H1 (cell line): ENCODE results near the gene TRAF5. TPM values are rescaled to one million over a fixed set of nuclear protein-coding genes. Genes with fewer than 3 reads are reported as not detected.
A peak's percentile ranks its signal among the peaks of the same experiment; 100 is the strongest.

Experiments
- CTCF ChIA-PET: fragments of 300-600 bp; sonication (Branson Sonifier 250); formaldehyde crosslinking; loops from one replicate; lab custom pipeline; 2021; ENCODE audit not compliant: partially characterized antibody; lab: Charles Lee
- POLR2A ChIA-PET: fragments of 300-600 bp; sonication (Branson Sonifier 250); formaldehyde crosslinking; loops from one replicate; lab custom pipeline; 2021; ENCODE audit warnings: inconsistent platforms; ENCODE audit not compliant: partially characterized antibody; lab: Charles Lee
- DNase-seq, 2 experiments: peaks; one replicate each; pipeline versions ENCODE4 v3.0.0 to v3.0.0-alpha.2; 2010 to 2022; ENCODE audit warnings: low spot score in 2 of 2, low read depth in 1 of 2, mixed read lengths in 1 of 2
- FAIRE-seq: peaks from 2 replicates; lab custom pipeline; 2011; peaks lifted over from hg19 to GRCh38; lab: Jason Lieb, UNC
- H2AFZ ChIP-seq: 2 replicates; pipeline ENCODE4 v1.8.1; 2012; ENCODE audit warnings: low read length, inconsistent platforms
- H2AK5ac ChIP-seq: 2 replicates; pipeline ENCODE4 v1.6.1; 2013; ENCODE audit warnings: low read depth, low read length
- H2BK120ac ChIP-seq: replicated peaks from 2 replicates; pipeline ENCODE3; 2013; ENCODE audit warnings: low read depth, low read length, inconsistent platforms
- H2BK12ac ChIP-seq: 2 replicates; pipeline ENCODE4 v1.6.1; 2013; ENCODE audit warnings: low read depth, low read length
- H2BK15ac ChIP-seq: 2 replicates; pipeline ENCODE4 v1.6.1; 2013; ENCODE audit warnings: low read length
- H2BK20ac ChIP-seq: 2 replicates; pipeline ENCODE4 v1.6.1; 2013; ENCODE audit warnings: low read length
- H2BK5ac ChIP-seq: 2 replicates; pipeline ENCODE4 v1.6.1; 2013; ENCODE audit warnings: low read depth, low read length
- H3K14ac ChIP-seq: 2 replicates; pipeline ENCODE4 v1.6.1; 2013; ENCODE audit warnings: inconsistent platforms; ENCODE audit not compliant: insufficient read length
- H3K18ac ChIP-seq: 2 replicates; pipeline ENCODE4 v1.6.1; 2013; ENCODE audit warnings: low read length; ENCODE audit errors: extremely low read depth
- H3K23ac ChIP-seq: 2 replicates; pipeline ENCODE4 v1.6.1; 2013; ENCODE audit warnings: inconsistent platforms; ENCODE audit not compliant: insufficient read length
- H3K23me2 ChIP-seq: 2 replicates; pipeline ENCODE4 v1.6.1; 2013; ENCODE audit warnings: low read depth, low read length
- H3K27ac ChIP-seq: 2 replicates; pipeline ENCODE4 v1.6.1; 2011; ENCODE audit warnings: low read depth, low read length, inconsistent platforms
- H3K27me3 ChIP-seq, 4 experiments: replicated peaks in 1 of 4; 1 replicate in 1 of 4; 2 replicates in 3 of 4; pipeline versions ENCODE4 v1.6.1 to v1.8.1; 2011 to 2013; ENCODE audit warnings: low read length in 3 of 4, mild to moderate bottlenecking in 3 of 4, inconsistent platforms in 2 of 4, mixed read lengths in 2 of 4, moderate library complexity in 1 of 4; ENCODE audit not compliant: control insufficient read depth in 3 of 4, insufficient read depth in 3 of 4; ENCODE audit errors: extremely low read depth in 1 of 4
- H3K36me3 ChIP-seq, 4 experiments: 2 replicates each; pipeline versions ENCODE4 v1.6.1 to v1.8.1; 2011 to 2013; ENCODE audit warnings: mild to moderate bottlenecking in 4 of 4, low read length in 3 of 4, moderate library complexity in 2 of 4, control low read depth in 1 of 4, inconsistent platforms in 1 of 4; ENCODE audit not compliant: insufficient read depth in 4 of 4, control insufficient read depth in 2 of 4
- H3K4ac ChIP-seq: replicated peaks from 2 replicates; pipeline ENCODE3; 2013; ENCODE audit warnings: low read length, low read depth, mixed read lengths, inconsistent platforms; ENCODE audit not compliant: insufficient read length
- H3K4me1 ChIP-seq, 4 experiments: replicated peaks in 1 of 4; 1 replicate in 1 of 4; 2 replicates in 3 of 4; pipeline versions ENCODE4 v1.6.1 to v1.8.1; 2011 to 2013; ENCODE audit warnings: low read length in 3 of 4, inconsistent platforms in 2 of 4, mixed read lengths in 1 of 4; ENCODE audit not compliant: insufficient read depth in 4 of 4, control insufficient read depth in 3 of 4
- H3K4me2 ChIP-seq, 2 experiments: 2 replicates each; pipeline versions ENCODE4 v1.6.1 to v1.8.1; 2011 to 2013; ENCODE audit warnings: low read depth in 2 of 2, low read length in 2 of 2, control low read depth in 1 of 2, inconsistent platforms in 1 of 2, mild to moderate bottlenecking in 1 of 2; ENCODE audit not compliant: insufficient read depth in 1 of 2
- H3K4me3 ChIP-seq, 4 experiments: fragments of 200-600, 300-600 bp in 1 of 4; sonication (generic), shearing (Covaris generic), sonication (Bioruptor Twin) in 1 of 4; 2 replicates each; pipeline versions ENCODE4 v1.5.1 to v1.8.1; 2011 to 2016; ENCODE audit warnings: low read length in 4 of 4, low read depth in 3 of 4, control low read depth in 2 of 4, inconsistent platforms in 2 of 4, mild to moderate bottlenecking in 2 of 4, mixed read lengths in 1 of 4, moderate library complexity in 1 of 4; ENCODE audit not compliant: insufficient read depth in 2 of 4; ENCODE audit errors: extremely low read depth in 1 of 4
- H3K56ac ChIP-seq: replicated peaks from 2 replicates; pipeline ENCODE3; 2013; ENCODE audit warnings: low read depth, mild to moderate bottlenecking, mixed read lengths, low read length, inconsistent platforms; ENCODE audit not compliant: insufficient read length
- H3K79me1 ChIP-seq: 2 replicates; pipeline ENCODE4 v1.6.1; 2013; ENCODE audit warnings: low read depth, low read length, control low read depth
- H3K79me2 ChIP-seq, 2 experiments: 2 replicates each; pipeline versions ENCODE4 v1.6.1 to v1.8.1; 2012 to 2013; ENCODE audit warnings: low read length in 2 of 2, mild to moderate bottlenecking in 2 of 2, inconsistent platforms in 1 of 2; ENCODE audit not compliant: insufficient read depth in 2 of 2, control insufficient read depth in 1 of 2
- H3K9ac ChIP-seq, 4 experiments: replicated peaks in 1 of 4; 1 replicate in 1 of 4; 2 replicates in 3 of 4; pipeline versions ENCODE4 v1.6.1 to v1.8.1; 2011 to 2013; ENCODE audit warnings: low read depth in 3 of 4, low read length in 3 of 4, control low read depth in 2 of 4, mild to moderate bottlenecking in 2 of 4, moderate library complexity in 2 of 4, inconsistent platforms in 1 of 4; ENCODE audit errors: extremely low read depth in 1 of 4
- H3K9me3 ChIP-seq, 2 experiments: 2 replicates each; pipeline versions ENCODE4 v1.6.1 to v1.8.1; 2012 to 2013; ENCODE audit warnings: mild to moderate bottlenecking in 2 of 2, moderate library complexity in 2 of 2, control low read depth in 1 of 2, inconsistent platforms in 1 of 2, low read depth in 1 of 2, low read length in 1 of 2, mixed read lengths in 1 of 2; ENCODE audit not compliant: insufficient read depth in 2 of 2
- H4K20me1 ChIP-seq, 2 experiments: replicated peaks in 1 of 2; 2 replicates each; pipeline versions ENCODE3 to v1.8.1; 2011 to 2013; ENCODE audit warnings: inconsistent platforms in 2 of 2, low read length in 2 of 2, mild to moderate bottlenecking in 1 of 2; ENCODE audit not compliant: insufficient read depth in 2 of 2, control insufficient read depth in 1 of 2
- H4K5ac ChIP-seq: 2 replicates; pipeline ENCODE4 v1.6.1; 2013; ENCODE audit warnings: low read length, low read depth, mixed read lengths, inconsistent platforms; ENCODE audit not compliant: insufficient read length
- H4K8ac ChIP-seq: 2 replicates; pipeline ENCODE4 v1.8.0; 2013; ENCODE audit warnings: mild to moderate bottlenecking, moderate library complexity, low read length, inconsistent platforms; ENCODE audit not compliant: insufficient read depth; ENCODE audit errors: extremely low read depth
- H4K91ac ChIP-seq: replicated peaks from 2 replicates; pipeline ENCODE3; 2013; ENCODE audit warnings: low read length, mixed read lengths, inconsistent platforms; ENCODE audit not compliant: insufficient read length
- PHF8 ChIP-seq: fragments of 200-600 bp; sonication (generic); conservative IDR thresholded peaks from 2 replicates; pipeline ENCODE4 v1.7.1; 2012; ENCODE audit warnings: low read depth, mild to moderate bottlenecking, inconsistent platforms, low read length, moderate library complexity
- POU5F1 ChIP-seq: IDR thresholded peaks from 2 replicates; pipeline ENCODE4 v1.6.1; 2011; ENCODE audit warnings: low read depth, mild to moderate bottlenecking, low read length, moderate library complexity
- SAP30 ChIP-seq: fragments of 300-600 bp; sonication (generic); IDR thresholded peaks from 2 replicates; pipeline ENCODE4 v1.7.1; 2012; ENCODE audit warnings: low read length, moderate library complexity, mild to moderate bottlenecking, inconsistent platforms; ENCODE audit not compliant: insufficient read depth, insufficient replicate concordance
- TAF7 ChIP-seq: optimal IDR thresholded peaks from 2 replicates; pipeline ENCODE3; 2011; ENCODE audit warnings: low read depth, mild to moderate bottlenecking, inconsistent platforms, low read length, moderate library complexity, borderline replicate concordance
- WGBS, 2 experiments: shearing (Covaris generic) in 1 of 2; methylation state at CpG; one replicate each; pipeline versions ENCODE4 v1.1.6 to v1.1.7; 2013 to 2015; ENCODE audit warnings: low lambda C conversion rate in 2 of 2, mixed read lengths in 2 of 2, inconsistent platforms in 1 of 2, low coverage in 1 of 2, missing lambda C conversion rate in 1 of 2; ENCODE audit not compliant: insufficient replicate concordance in 2 of 2, insufficient coverage in 1 of 2, insufficient read length in 1 of 2; ENCODE audit errors: extremely low coverage in 1 of 2, missing lambda C conversion rate in 1 of 2; 5-methylcytosine and 5-hydroxymethylcytosine counted together
- polyA plus RNA-seq, 7 experiments: library from polyadenylated mRNA; depleted of rRNA in 3 of 7; stranded (reverse) in 5 of 7; unstranded in 2 of 7; fragments of >200 nt in 5 of 7; fragments of 200-250 nt in 2 of 7; gene quantifications; 1 replicate in 5 of 7; 2 replicates in 1 of 7; 4 replicates in 1 of 7; pipeline versions ENCODE4 v1.2.1 to v1.2.3, GENCODE V29; 2011 to 2013; ENCODE audit warnings: missing spikeins in 2 of 7, mixed read lengths in 2 of 7
- total RNA-seq: library from RNA; stranded (reverse); fragmentation: NEBNext Ultra II Directional; extraction: Animal tissue kit (Norgen Biotek cat#: 25700); gene quantifications from 2 replicates; pipeline ENCODE4 v1.2.1, GENCODE V29; 2021

TRAF5 gene
- total and polyA plus RNA-seq, 2 of the 8 experiments (the other 6 are each of a cell fraction or from before 2014, with no cell fraction given): 13.0 to 17.1 TPM

- Histone ChIP-seq H3K27me3 (no peaks in the 10 kb centered on the region), H2BK20ac (no peak overlapping the region), H3K14ac (no peak overlapping the region), H4K5ac (no peak overlapping the region), H4K91ac (no peak overlapping the region), H3K4ac (no peak overlapping the region), H2AFZ (no peak overlapping the region), H4K20me1 (no peaks in the 10 kb centered on the region), H3K27ac (no peak overlapping the region), H3K79me1 (no peaks in the 10 kb centered on the region)
- POLR2A ChIA-PET: no interaction called here
- no peak for TF ChIP-seq TAF7
- TF ChIP-seq POU5F1: no peak
- TF ChIP-seq PHF8: no peak
- TF ChIP-seq SAP30: no peak
- TF ChIP-seq, all 59 proteins: peak for 0
- CTCF ChIA-PET: interaction anchor here (0.6 to 1.4 kb wide), 4 partner anchors 11 to 410 kb away, joined by 3 to 4 read pairs (median 3); no protein-coding TSS in a partner anchor
- no peak overlapping the region for H2BK120ac ChIP-seq
- DNase-seq (no peak), FAIRE-seq (no peak)
- 83% methylated on average over 4 of the region's 4 CpGs; no CpG with 5 or more reads in 1 of the 2 experiments for WGBS, 2 experiments
- H3K9me3 ChIP-seq: no peaks in the 10 kb centered on the region
- H2BK15ac ChIP-seq: no peak overlapping the region
- H2BK5ac ChIP-seq: no peak overlapping the region
- H3K18ac ChIP-seq: no peak overlapping the region
- no peak overlapping the region for H3K56ac ChIP-seq
- peak overlapping the region; percentile 4; the same call in 1 of the 2 replicates for H2BK12ac ChIP-seq
- H3K36me3 ChIP-seq: no peaks in the 10 kb centered on the region; a peak in 1 of 8 replicates
- no peak overlapping the region for H3K9ac ChIP-seq
- H2AK5ac ChIP-seq: no peak overlapping the region; the same call in 1 of the 2 replicates
- no peak overlapping the region for H4K8ac ChIP-seq
- H3K4me1 ChIP-seq: peaks cover 0 to 15% (median 10%) of the 10 kb centered on the region in 4 experiments; a peak in 5 of 7 replicates
- H3K23me2 ChIP-seq: peaks cover 8% of the 10 kb centered on the region
- H3K4me3 ChIP-seq: no peak overlapping the region
- no peak overlapping the region for H3K4me2 ChIP-seq
- H3K23ac ChIP-seq: no peak overlapping the region
- H3K79me2 ChIP-seq: no peaks in the 10 kb centered on the region
Measured at GRCh38 chr1:211378844-211379243, 52.2 kb downstream of the TRAF5 start.
